NB4 (cell line): ENCODE data around the gene LPAR2.
A peak's percentile ranks its signal among the peaks of the same experiment; 100 is the strongest.

Experiments
- DNase-seq: peaks from one replicate; pipeline ENCODE4 v3.0.0; 2010; ENCODE audit warnings: low read depth
- H3K4me3 ChIP-seq: one replicate; pipeline ENCODE4 v1.5.1; 2011; ENCODE audit warnings: mild to moderate bottlenecking, low read depth, low read length, moderate library complexity
- CTCF ChIP-seq: IDR thresholded peaks from one replicate; pipeline ENCODE4 v1.5.1; 2012; ENCODE audit warnings: low read depth, low read length
- MAX ChIP-seq: IDR thresholded peaks from 2 replicates; pipeline ENCODE4 v1.6.1; 2011; ENCODE audit warnings: low read depth, low read length
- MYC ChIP-seq: IDR thresholded peaks from 2 replicates; pipeline ENCODE4 v1.6.1; 2011; ENCODE audit warnings: low read depth, low read length
- POLR2A ChIP-seq: IDR thresholded peaks from 2 replicates; pipeline ENCODE4 v1.6.1; 2011; ENCODE audit warnings: mild to moderate bottlenecking; ENCODE audit not compliant: insufficient read length; ENCODE audit errors: extremely low read depth

Gene LPAR2

GRCh38 chr19:19644054-19644388, 16.0 kb upstream of the LPAR2 start:
- H3K4me3 ChIP-seq: no peak overlapping the region
- TF ChIP-seq CTCF (no peak), MYC (no peak), MAX (no peak), POLR2A (no peak)
- no peak for DNase-seq

GRCh38 chr19:19643158-19644053, 15.4 kb upstream of the LPAR2 start, which contains the start of gene GMIP:
Gene GMIP, minus strand, starts transcription at chr19:19643657. Its CDS starts 128 bp downstream, at chr19:19643529.
- peak within 1 kb of the TSS; percentile 85 for H3K4me3 ChIP-seq
- DNase-seq: peak; percentile 88
- TF ChIP-seq POLR2A: peak; percentile 14
- TF ChIP-seq MYC: peak; percentile 56
- peak; percentile 73 for TF ChIP-seq CTCF
- no peak; the same call in 1 of the 2 replicates for TF ChIP-seq MAX

GRCh38 chr19:19642506-19643157, 14.6 kb upstream of the LPAR2 start:
- H3K4me3 ChIP-seq: peak overlapping the region; percentile 85
- DNase-seq: peak; percentile 73
- no peak for TF ChIP-seq MYC
- TF ChIP-seq CTCF: peak; percentile 1
- no peak for TF ChIP-seq POLR2A
- TF ChIP-seq MAX: no peak

GRCh38 chr19:19637523-19638251, 9.7 kb upstream of the LPAR2 start:
- no peak for TF ChIP-seq MYC
- no peak for TF ChIP-seq POLR2A
- TF ChIP-seq CTCF: no peak
- TF ChIP-seq MAX: no peak
- no peak overlapping the region for H3K4me3 ChIP-seq
- no peak for DNase-seq

- H3K4me3 ChIP-seq: no peak overlapping the region
- TF ChIP-seq POLR2A (no peak), CTCF (no peak), MYC (no peak), MAX (no peak)
- DNase-seq: no peak
Observed at GRCh38 chr19:19637186-19637522, 9.1 kb upstream of the LPAR2 start.
